GM18951 (cell line): ENCODE results near the gene CENPP.

Experiments used
- POLR2A ChIP-seq: IDR thresholded peaks from 4 replicates; pipeline ENCODE4 v1.6.1; 2011; ENCODE audit warnings: mild to moderate bottlenecking; ENCODE audit not compliant: insufficient read length, insufficient read depth; ENCODE audit errors: extremely low read depth
- in situ Hi-C: fragments of 300-500 bp; cut with MboI; formaldehyde crosslinking; loops from one replicate; pipeline ENCODE4 v1.12.0; 2022; ENCODE audit warnings: low sequenced_read_pairs, mixed read lengths, inconsistent platforms; ENCODE audit not compliant: unreplicated experiment

Gene CENPP

DNA sequence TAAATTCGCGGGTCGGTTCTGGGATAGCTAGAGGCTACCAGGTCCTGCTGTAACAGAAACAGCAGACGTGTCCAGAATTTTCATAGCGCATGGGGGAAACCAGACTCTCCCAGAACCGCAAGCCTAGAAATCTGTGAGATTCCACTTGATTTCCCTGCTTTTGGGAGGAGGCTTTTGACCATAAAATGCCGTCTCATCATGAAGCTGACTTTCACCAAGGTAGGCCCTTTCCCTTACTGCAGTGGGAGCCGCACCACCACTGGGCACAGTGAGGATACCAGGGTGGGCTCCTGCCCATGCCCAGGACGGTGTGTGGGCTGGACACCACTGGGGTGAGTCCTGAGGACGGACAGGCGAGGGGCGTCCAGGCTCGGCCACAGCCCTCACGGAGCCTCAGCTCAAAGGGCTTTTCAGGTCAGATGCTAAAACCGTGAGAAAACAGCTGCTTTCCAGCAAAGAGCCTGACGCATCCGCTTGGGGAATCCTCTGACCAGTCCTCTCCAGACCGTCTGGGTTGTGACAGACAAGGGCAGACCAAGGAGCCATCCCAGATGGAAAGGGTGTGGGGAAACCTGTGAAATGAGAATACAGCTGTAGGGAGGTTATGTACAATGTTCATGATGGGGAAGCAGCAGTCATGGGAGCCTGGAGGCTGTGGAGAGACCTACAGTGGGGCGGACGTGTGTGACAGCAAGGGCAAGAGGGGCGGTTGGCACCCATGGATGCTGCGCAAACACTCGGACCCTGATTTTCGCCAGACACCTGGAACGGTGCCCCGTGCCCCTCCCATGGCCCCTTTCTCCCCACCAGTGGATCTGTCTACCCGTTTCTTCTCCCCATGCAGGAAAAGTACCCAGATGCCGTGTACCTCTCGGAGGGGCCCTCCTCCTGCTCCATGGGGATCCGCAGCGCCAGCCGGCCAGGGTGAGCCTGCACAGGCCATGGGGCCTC lies 285.0 kb downstream of the CENPP start:
- no peak for TF ChIP-seq POLR2A
- in situ Hi-C loops = no loop called here

DNA sequence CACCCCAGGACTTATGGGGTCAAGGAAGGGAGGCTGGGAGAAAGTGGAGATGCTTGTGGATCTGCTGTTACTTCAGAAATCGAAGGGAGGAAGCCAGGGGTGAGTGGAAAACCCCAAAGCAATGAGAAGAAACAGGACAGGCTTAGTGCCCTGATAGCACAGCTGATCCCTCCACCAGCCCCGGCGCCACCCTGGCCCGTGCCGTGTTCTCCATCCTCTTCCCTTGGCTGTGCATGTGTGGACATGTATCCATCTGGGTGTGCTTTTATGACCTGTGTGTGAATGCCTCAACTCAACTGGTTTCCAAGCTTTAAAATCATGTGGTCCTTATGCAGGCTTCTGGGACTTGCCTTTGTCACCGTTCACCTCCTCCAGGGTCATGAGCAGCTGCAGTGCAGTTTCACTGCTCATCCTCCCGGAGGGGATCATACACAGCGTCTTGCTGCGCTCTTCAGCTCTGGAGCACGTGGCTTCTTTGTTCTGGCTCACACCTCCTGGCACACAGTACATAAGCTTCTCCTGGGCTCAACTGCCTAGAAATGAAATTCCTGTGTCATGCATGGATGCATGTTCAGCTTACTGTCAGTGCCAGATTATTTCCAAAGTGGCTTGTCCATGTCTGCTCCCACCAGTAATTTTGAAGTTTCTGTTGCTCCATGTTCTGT lies 286.0 kb downstream of the CENPP start:
- TF ChIP-seq POLR2A = no peak
- in situ Hi-C loops = no loop called here

DNA sequence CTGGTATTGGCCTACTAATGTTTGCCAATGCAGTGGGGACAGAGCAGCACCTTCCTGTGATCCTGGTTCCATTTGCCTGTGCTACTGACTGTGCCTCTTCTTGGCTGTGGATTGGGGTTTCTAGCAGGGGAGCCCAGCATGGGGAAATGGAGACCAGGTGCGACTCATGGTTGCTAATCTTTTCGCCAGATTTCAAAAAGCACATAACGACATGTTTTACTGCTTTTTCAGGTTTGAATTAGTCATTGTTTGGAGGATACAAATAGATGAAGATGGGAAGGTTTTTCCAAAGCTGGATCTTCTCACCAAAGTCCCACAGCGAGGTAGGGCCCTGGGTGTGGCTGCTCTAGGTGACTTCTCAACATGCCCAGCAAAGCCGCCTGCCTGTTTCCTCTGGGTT lies 286.5 kb downstream of the CENPP start:
- in situ Hi-C loops = no loop called here
- no peak for TF ChIP-seq POLR2A

DNA sequence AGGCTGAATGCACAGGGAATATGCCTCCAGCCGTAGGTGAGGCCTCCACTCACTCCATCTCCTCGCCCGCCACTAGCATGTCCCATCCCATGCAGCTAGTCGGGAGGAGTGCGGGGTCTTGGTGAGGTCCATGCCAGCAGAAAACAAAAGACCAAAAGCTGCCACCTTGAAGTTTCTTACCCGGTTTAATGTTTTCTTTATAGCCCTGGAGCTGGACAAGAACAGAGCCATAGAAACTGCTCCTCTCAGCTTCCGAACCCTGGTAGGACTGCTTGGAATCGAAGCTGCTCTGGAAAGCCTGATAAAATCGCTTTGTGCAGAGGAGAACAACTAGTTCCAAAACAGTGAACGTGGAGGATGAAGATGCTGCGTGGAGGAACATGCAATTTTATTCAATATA lies 287.1 kb downstream of the CENPP start:
- TF ChIP-seq POLR2A = no peak
- in situ Hi-C loops = no loop called here

DNA sequence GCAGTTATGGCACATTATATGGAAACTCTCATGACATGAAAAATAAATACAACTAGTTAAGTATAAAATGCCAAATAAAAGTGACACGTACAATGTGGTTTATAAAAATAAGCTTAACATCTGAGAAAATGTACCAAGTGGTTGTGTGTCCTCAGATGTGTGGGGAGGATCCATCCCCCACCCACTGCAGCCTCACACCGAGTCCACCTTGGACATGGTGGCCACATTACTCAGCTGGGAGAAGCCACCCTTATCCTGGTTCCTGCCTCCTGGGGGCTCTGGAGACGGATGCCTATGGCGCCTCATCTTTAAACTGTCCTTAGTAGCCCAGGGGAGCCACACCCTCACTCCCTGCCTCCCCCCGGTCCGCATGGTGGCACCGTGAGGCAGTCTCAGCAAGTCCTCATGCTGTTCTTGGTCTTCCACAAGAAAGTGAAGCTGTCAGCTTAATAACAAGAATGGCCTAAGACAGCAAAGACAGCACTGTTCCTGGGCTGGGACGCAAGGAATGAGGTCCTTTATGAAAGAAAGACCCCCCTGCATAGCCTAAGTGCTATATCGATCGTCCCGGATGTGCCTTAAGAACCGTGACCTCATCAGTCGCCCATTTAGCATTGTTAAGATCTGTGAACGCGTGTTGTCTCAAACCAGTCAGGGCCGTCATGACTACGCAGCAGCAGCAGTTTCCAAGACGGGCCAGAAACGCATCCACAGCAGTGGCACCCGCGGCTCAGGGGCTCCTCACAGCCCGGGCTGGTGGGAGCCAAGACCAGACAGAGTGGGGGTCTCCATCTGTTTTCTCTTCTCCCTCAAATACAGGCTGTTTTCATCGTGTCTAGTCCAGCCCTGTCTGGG lies 287.7 kb downstream of the CENPP start:
- TF ChIP-seq POLR2A = no peak
- in situ Hi-C loops = no loop called here

DNA sequence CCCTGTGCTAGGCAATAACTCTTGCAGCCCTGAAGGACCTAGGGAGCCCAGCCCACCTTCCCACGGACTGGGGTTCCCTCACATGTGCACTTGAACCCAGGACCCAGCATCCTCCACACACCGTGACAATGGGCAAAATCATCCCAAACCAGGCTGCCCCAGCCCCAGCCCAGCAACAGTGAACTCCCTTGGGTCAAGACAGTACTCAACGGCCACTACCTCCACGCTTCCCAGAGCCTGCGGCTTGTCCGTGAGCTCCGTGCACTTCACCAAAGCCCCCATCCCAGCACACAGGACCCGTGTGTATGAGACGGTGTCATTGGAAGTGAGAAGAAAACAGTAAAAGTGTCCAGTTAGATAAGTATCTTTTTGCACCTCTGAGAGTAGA lies 288.4 kb downstream of the CENPP start:
- TF ChIP-seq POLR2A = no peak

DNA sequence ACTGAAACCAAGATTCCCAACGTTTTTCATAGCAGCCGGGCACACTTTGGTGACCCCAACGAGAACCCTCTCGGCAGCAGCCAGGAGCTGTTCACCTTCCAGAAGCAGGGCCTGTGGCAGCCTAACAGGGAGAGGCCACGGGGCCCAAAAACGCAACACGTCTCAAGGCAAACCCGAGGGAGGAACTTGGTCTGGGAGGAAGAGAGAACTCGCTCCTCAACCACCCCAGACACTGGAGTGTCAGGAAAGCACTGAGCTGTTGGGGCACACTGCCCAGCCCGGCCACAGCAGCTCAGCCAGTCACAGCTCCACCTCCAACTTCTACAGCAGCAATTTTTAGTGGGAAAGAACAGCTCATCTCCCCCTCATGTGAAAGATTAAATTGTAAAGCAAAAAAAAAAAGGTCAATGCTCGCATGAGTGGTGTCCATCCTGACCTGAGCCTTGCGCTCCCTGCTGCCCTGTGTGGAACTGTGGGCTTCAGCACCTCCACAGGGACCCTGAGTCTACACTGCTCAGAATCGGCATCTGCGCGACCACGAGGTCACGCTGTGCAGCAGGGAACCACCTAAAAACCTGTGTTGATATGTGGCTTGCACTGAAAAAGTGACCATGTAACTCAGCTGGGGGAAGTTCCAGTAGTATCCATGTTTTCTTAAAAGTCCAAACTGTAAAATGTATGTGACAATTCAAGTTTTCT lies 289.2 kb downstream of the CENPP start:
- TF ChIP-seq POLR2A = no peak
- in situ Hi-C loops = no loop called here

More for the DNA sequence above, 288.4 kb downstream of the CENPP start:
- in situ Hi-C loops = no loop called here

DNA sequence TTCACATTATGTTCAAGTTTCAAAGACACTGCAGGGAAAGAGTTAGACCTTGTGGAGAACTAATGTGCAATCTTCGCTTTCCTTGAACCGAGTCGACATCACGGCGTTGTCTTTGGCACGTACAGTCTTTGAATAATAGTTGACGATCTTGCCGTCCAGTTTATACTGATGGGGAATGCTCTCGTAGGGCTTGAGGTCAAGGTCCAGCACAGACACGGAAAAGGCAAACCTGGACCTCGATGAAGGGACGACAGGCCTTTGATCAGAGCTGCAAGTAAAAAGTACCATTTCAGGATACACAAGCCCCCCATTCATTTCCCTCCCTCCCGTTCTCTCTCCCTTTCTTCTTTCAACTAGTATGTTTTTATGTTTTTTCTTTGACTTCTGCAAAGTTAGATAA lies 290.0 kb downstream of the CENPP start:
- no peak for TF ChIP-seq POLR2A
- in situ Hi-C loops = no loop called here

DNA sequence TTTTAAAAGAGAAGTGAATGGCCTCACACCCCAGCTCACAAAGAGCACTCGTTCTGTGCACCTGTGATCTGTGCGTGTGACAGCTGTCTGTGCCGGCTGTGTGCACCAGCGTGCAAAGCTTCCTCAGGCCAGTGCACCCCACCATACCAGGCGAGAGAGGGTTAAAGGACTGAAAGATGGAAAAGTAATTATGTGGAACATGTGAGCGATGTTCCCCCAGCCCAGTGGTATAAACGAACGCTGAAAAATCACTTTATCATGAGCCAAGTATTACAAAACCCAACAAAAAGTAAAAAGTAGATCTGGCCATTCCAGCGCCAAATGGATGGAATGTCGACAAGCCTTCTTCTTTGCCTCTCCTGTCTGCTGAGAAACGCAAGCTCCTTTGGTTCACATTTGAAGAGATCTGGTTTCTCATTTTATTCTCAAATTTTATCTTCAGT lies 290.5 kb downstream of the CENPP start:
- in situ Hi-C loops = no loop called here
- TF ChIP-seq POLR2A = no peak

DNA sequence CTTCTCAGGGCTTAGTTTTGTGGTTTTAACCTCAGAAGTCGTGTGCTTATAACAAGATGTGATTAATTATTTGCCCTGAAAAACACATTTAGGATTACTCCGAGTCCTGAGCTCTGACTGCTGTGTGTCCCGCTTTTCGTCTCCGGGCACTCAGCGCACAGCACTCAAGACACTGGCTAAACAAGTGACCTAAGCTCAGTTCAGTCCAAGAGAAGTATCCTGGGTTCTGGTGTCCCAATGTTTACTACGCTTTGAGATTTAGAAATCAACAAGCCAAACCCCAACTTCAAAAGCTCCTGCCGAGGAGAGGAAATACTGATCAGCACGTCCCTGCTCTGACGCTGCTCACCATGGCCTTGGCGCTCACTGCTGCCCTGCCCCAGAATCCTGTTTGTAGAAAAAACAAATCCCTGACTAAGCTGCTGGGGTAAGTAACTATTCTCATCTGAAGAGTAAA lies 290.9 kb downstream of the CENPP start:
- no peak for TF ChIP-seq POLR2A
- in situ Hi-C loops = no loop called here

DNA sequence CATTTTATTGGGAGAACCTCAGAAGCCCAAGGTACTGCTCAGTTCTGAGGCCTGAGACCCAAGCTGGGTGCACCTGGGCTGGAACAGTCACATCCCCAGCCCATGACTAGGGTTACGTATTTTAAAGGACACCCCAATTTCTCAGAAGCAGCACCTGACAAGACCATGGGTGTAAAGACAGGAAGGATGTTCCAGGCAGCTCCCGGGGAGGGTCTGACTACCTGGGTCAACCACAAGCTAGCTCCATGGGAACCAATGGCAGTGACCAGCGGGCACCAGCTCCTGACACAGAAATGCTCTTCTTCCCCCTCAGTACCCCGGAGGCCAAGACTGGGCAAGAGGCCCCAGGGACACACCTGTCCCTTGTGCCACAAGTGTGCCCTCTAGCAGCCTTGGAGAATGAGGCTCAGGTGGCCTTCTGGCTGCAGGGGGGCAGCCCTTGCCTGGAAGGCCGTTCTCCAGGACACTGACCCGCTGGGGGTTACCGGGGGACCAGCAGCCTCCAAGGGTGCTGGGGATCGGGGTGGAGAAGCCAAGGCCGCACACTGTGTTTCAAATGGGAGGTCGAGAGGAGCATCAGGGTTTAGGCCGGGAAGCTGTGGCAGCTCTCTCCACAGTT lies 291.6 kb downstream of the CENPP start:
- TF ChIP-seq POLR2A = no peak
- in situ Hi-C loops = no loop called here

DNA sequence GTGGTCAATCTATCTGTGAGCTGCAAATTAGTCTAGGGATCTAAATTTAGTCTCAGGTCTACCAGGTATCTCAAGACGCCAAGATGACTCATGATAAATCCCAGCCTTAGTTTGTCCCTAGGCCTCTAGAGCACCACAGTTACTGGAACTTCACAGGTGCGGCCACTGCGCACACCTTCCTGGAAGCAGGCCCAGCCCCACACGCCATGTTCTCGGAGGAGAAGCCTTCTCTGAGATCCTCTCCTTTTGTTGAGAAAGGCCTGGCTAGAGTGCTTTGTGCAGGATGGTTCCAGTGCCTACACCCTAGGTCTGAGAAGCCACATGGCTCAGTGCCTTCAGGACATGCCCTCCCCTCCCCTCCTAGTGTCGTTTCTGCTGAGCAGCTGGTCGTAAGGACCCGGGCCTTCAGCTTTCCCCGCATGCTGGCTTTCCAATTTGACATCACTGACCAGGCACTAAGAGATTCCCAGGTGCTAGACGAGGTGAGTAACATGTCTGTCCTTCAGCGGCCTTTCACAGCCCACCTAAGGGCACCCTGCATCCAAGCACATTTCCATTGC lies 292.3 kb downstream of the CENPP start:
- no peak for TF ChIP-seq POLR2A
- in situ Hi-C loops = no loop called here
